HG03565 (cell line): ENCODE results near the gene NANOGP8.
"Not testable (repeated sequence)": the region's sequence is repeated elsewhere in the genome, so short reads cannot be mapped to it uniquely, and the experiment has no call there.

Source experiments
- ATAC-seq: cut with Tn5 transposase; IDR thresholded peaks from one replicate; pipeline ENCODE4 v1.9.1; 2021; ENCODE audit warnings: mild to moderate bottlenecking, moderate library complexity; ENCODE audit not compliant: unreplicated experiment

Gene NANOGP8

GRCh38 chr15:35098737-35099136, 13.6 kb upstream of the NANOGP8 start:
- ATAC-seq, result no peak

GRCh38 chr15:35095941-35096340, 10.8 kb upstream of the NANOGP8 start:
- ATAC-seq, result no peak

- no peak for ATAC-seq
Observed at GRCh38 chr15:35092846-35093245, 7.8 kb upstream of the NANOGP8 start.

- no peak for ATAC-seq
Observed at GRCh38 chr15:35092311-35092710, 7.2 kb upstream of the NANOGP8 start.

GRCh38 chr15:35090104-35090807, 5.2 kb upstream of the NANOGP8 start:
- ATAC-seq, result no peak

- no peak for ATAC-seq
Observed at GRCh38 chr15:35089551-35089950, 4.5 kb upstream of the NANOGP8 start.

- ATAC-seq, result no peak
Observed at GRCh38 chr15:35088329-35088728, 3.2 kb upstream of the NANOGP8 start.

- no peak for ATAC-seq
Observed at GRCh38 chr15:35087759-35088158, 2.7 kb upstream of the NANOGP8 start.

GRCh38 chr15:35082371-35083348, 2.4 kb downstream of the NANOGP8 start:
- not testable (repeated sequence) for ATAC-seq

- not testable (repeated sequence) for ATAC-seq
Observed at GRCh38 chr15:35081626-35082365, 3.3 kb downstream of the NANOGP8 start.

- no peak for ATAC-seq
Observed at GRCh38 chr15:35080226-35080625, 4.9 kb downstream of the NANOGP8 start.

- ATAC-seq, result no peak
Observed at GRCh38 chr15:35078221-35078915, 6.7 kb downstream of the NANOGP8 start.

- no peak for ATAC-seq
Observed at GRCh38 chr15:35071106-35071505, 14.0 kb downstream of the NANOGP8 start.

- ATAC-seq, result no peak
Observed at GRCh38 chr15:35068846-35069475, 16.1 kb downstream of the NANOGP8 start.

- ATAC-seq, result no peak
Observed at GRCh38 chr15:35067496-35068347, 17.4 kb downstream of the NANOGP8 start.

- no peak for ATAC-seq
Observed at GRCh38 chr15:35066094-35066493, 19.0 kb downstream of the NANOGP8 start.

- no peak for ATAC-seq
Observed at GRCh38 chr15:35064576-35065190, 20.4 kb downstream of the NANOGP8 start.

GRCh38 chr15:35062738-35063099, 22.4 kb downstream of the NANOGP8 start:
- no peak for ATAC-seq
